D721Med (cell line): ENCODE measurements around the gene HABP4.

ENCODE experiments used
- DNase-seq: peaks from one replicate; pipeline ENCODE4 v3.0.0; 2011; ENCODE audit warnings: low spot score; ENCODE audit not compliant: insufficient read length
- FAIRE-seq: peaks from 2 replicates; lab custom pipeline; 2011; peaks lifted over from hg19 to GRCh38; lab: Jason Lieb, UNC
- CTCF ChIP-seq: IDR thresholded peaks from 2 replicates; pipeline ENCODE4 v1.5.1; 2012; ENCODE audit warnings: mild to moderate bottlenecking, control low read depth; ENCODE audit not compliant: insufficient read depth; ENCODE audit errors: missing control alignments

The HABP4 gene, protein sequence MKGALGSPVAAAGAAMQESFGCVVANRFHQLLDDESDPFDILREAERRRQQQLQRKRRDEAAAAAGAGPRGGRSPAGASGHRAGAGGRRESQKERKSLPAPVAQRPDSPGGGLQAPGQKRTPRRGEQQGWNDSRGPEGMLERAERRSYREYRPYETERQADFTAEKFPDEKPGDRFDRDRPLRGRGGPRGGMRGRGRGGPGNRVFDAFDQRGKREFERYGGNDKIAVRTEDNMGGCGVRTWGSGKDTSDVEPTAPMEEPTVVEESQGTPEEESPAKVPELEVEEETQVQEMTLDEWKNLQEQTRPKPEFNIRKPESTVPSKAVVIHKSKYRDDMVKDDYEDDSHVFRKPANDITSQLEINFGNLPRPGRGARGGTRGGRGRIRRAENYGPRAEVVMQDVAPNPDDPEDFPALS

DNA sequence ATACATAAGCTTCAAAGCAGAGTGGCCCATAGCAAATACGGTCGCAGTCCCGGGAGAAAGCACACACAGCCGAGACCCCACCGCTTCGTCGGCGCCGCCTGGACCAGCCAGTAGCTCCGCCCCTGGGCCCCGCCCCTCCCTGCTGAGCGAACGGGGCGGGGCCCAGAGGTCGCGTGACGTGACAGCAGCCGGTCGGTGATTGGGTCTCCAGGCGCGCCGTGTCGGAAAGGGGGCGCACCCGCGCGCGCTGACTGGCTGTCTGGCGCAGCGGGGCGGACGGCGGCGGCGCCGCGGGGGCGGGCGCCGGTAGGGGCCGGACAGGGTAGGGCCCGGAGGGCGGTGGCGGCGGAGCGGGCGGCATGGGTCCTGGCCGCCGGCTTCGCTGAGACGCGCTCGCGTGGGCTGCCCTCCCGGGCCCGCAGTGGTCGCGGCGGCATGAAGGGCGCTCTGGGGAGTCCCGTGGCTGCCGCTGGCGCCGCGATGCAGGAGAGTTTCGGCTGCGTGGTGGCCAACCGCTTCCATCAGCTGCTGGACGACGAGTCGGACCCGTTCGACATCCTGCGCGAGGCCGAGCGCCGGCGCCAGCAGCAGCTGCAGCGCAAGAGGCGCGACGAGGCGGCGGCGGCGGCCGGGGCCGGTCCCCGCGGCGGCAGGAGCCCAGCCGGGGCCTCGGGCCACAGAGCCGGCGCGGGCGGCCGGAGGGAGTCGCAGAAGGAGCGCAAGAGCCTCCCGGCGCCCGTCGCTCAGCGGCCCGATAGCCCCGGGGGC is at the start of gene HABP4:
Gene HABP4 (plus strand): TSS at position 325 of the 768 bp plus-strand sequence. CDS start 111 bp downstream, at position 436.
- FAIRE-seq (no peak), DNase-seq (peak; percentile 87)
- TF ChIP-seq CTCF, result no peak

DNA sequence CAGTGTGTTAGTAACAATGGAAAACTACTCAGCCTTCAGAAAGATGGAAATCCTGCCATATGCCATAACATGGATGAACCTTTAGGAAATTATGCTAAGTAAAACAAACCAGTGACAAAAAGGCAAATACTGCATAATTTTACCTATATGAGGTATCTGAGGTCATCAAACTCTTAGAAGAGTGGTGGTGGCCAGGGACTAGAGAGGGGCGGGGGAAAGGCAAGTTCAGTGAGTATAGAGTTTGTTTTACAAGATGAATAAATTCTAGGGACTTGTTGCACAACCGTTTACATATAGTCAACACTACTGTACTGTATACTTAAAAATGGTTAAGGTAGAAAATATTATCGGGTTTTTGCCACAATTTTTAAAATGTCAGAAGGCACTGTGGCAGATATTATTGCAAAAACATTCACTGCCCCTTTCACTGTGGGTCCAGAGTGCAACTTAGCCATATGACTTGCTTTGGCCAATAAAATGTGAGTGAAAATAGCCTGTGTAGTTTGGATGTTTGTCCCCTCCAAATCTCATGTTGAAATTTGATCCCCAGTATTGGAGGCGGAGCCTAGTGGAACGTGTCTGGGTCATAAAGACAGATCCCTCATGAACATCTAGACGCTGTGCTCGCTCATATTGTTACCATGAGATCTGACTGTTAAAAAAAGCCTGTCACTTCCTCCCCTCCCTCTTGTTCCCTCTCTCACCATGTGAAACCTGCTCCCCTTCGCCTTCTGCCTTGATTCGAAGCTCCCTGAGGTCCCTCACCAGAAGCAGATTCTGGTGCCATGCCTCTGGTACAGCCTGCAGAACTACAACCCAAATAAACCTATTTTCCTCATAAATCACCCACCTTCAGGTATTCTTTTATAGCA is 41.3 kb upstream of the HABP4 start:
- no peak for FAIRE-seq

DNA sequence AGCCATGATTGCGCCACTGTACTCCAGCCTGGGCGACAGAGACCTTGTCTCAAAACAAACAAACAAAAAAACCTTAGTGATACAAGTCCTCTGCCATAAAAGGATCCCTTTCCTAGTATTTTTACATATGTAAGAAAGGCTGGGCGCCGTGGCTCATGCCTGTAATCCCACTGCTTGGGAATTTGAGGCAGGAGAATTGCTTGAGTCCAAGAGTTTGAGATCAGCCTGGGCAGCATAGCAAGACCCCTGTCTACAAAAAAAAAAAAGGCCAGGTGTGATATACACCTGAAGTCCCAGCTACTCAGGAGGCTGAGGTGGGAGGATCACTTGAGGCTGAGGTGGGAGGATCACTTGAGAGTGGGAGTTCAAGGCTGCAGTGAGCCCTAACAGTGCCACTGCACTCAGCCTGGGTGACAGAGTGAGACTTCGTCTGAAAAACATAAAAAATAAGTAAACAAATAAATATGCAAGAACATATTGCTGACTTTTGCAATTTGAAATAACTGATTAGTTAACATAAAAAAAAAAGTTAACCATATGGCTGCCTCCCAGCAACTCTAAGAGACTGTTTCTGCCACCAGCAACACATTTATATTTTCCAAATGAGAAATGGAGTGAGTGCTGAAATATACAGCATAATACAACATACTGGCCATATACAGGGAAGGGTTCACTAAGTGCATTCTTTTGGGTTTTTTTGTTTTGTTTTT is 38.7 kb upstream of the HABP4 start:
- DNase-seq (no peak), FAIRE-seq (no peak)
- TF ChIP-seq CTCF, result no peak

More for the DNA sequence above, 41.3 kb upstream of the HABP4 start:
- DNase-seq, result no peak
- TF ChIP-seq CTCF, result no peak

- no peak for DNase-seq
- TF ChIP-seq CTCF, result no peak
- FAIRE-seq, result no peak
These were observed 37.6 kb upstream of the HABP4 start for GRCh38 chr9:96412174-96412913.

- no peak for FAIRE-seq
- DNase-seq, result no peak
- TF ChIP-seq CTCF, result no peak
These were observed 36.4 kb upstream of the HABP4 start for GRCh38 chr9:96413302-96414221.
